HepG2 (cell line): ENCODE results near the gene TBC1D20. TPM values are rescaled to one million over a fixed set of nuclear protein-coding genes. Genes with fewer than 3 reads are reported as not detected.

Source experiments
- ASH2L ChIP-seq: fragments of 300-600, 200-600 bp; sonication (generic); IDR thresholded peaks from 2 replicates; pipeline ENCODE4 v1.7.0; 2017; ENCODE audit warnings: low read depth, mild to moderate bottlenecking, moderate library complexity, mixed read lengths, low read length; ENCODE audit not compliant: insufficient read length
- ATF7-NPFF ChIP-seq: sonication (generic); formaldehyde crosslinking; IDR thresholded peaks from 2 replicates; pipeline ENCODE4 v1.8.1; 2023; ENCODE audit warnings: mild to moderate bottlenecking, low read depth, missing genetic modification reagents, moderate library complexity
- FOXA1 ChIP-seq, 2 experiments: fragments of 450-650 bp in 1 of 2; sonication (generic) in 1 of 2; formaldehyde crosslinking in 1 of 2; IDR thresholded peaks; 2 replicates each; pipeline versions ENCODE4 v1.4.0 to v1.6.1; 2016 to 2020; ENCODE audit warnings: missing genetic modification reagents in 1 of 2
- HES4 ChIP-seq: sonication (generic); formaldehyde crosslinking; IDR thresholded peaks from 2 replicates; pipeline ENCODE4 v1.9.0; 2021; ENCODE audit warnings: mild to moderate bottlenecking, missing genetic modification reagents, borderline replicate concordance
- HMGXB3 ChIP-seq: sonication (generic); formaldehyde crosslinking; IDR thresholded peaks from 2 replicates; pipeline ENCODE4 v1.4.0; 2020; ENCODE audit warnings: missing genetic modification reagents, borderline replicate concordance
- NR1H2 ChIP-seq: sonication (generic); formaldehyde crosslinking; IDR thresholded peaks from 2 replicates; pipeline ENCODE4 v1.8.1; 2022; ENCODE audit warnings: low read depth, missing genetic modification reagents, borderline replicate concordance
- PCBP2 ChIP-seq: fragments of 200-400 bp; formaldehyde crosslinking; optimal IDR thresholded peaks from 2 replicates; pipeline ENCODE3; 2018; ENCODE audit warnings: low read length, low read depth; ENCODE audit not compliant: poor library complexity, severe bottlenecking
- REPIN1 ChIP-seq: sonication (generic); formaldehyde crosslinking; IDR thresholded peaks from 2 replicates; pipeline ENCODE4 v1.8.0; 2022; ENCODE audit warnings: missing genetic modification reagents, low read depth, mild to moderate bottlenecking, borderline replicate concordance
- RERE ChIP-seq: IDR thresholded peaks from 2 replicates; pipeline ENCODE4 v1.6.1; 2016; ENCODE audit warnings: low read depth, missing genetic modification reagents, missing compliant biosample characterization
- SAP130 ChIP-seq: IDR thresholded peaks from 2 replicates; pipeline ENCODE4 v1.6.1; 2016; ENCODE audit warnings: low read depth
- SMYD3 ChIP-seq: sonication (generic); formaldehyde crosslinking; IDR thresholded peaks from 2 replicates; pipeline ENCODE4 v1.8.1; 2023; ENCODE audit warnings: mild to moderate bottlenecking, missing genetic modification reagents
- STAG1 ChIP-seq: sonication (generic); formaldehyde crosslinking; IDR thresholded peaks from 2 replicates; pipeline ENCODE4 v1.4.0; 2020; ENCODE audit warnings: missing genetic modification reagents
- ZFP36L1 ChIP-seq: sonication (generic); formaldehyde crosslinking; IDR thresholded peaks from 2 replicates; pipeline ENCODE4 v1.8.0; 2022; ENCODE audit warnings: mild to moderate bottlenecking, missing genetic modification reagents, moderate library complexity
- ZFP90 ChIP-seq: sonication (generic); formaldehyde crosslinking; IDR thresholded peaks from 2 replicates; pipeline ENCODE4 v1.8.0; 2022; ENCODE audit warnings: missing genetic modification reagents, mild to moderate bottlenecking, inconsistent platforms, borderline replicate concordance
- ZNF503 ChIP-seq: sonication (generic); formaldehyde crosslinking; IDR thresholded peaks from 2 replicates; pipeline ENCODE4 v1.4.0; 2020; ENCODE audit warnings: missing genetic modification reagents
- ZNF782 ChIP-seq: sonication (generic); formaldehyde crosslinking; IDR thresholded peaks from 2 replicates; pipeline ENCODE4 v1.4.0; 2020; ENCODE audit warnings: missing genetic modification reagents, mild to moderate bottlenecking, borderline replicate concordance
- polyA plus RNA-seq, 8 experiments: library from polyadenylated mRNA; depleted of rRNA in 3 of 8; stranded (reverse) in 7 of 8; unstranded in 1 of 8; fragments of >200 nt; fragmentation: Illumina TruSeq in 4 of 8; extraction: Trizol in 4 of 8; gene quantifications; 2 replicates each; pipeline versions ENCODE4 v1.2.1 to v1.2.3, GENCODE V29; 2011 to 2016; ENCODE audit warnings: low read depth in 4 of 8, missing spikeins in 1 of 8, mixed read lengths in 1 of 8; ENCODE audit not compliant: insufficient read depth in 1 of 8
- total RNA-seq, 5 experiments: library from RNA; depleted of rRNA; stranded (reverse); fragments of >200 nt; fragmentation: Illumina TruSeq; extraction: Trizol; gene quantifications; 2 replicates each; pipeline ENCODE4 v1.2.3, GENCODE V29; 2016; ENCODE audit warnings: low read depth in 1 of 5

Gene TBC1D20
- total and polyA plus RNA-seq, 2 of the 13 experiments (the other 11 are each of a cell fraction or from before 2014, with no cell fraction given) = 36.6 to 47.1 TPM

GRCh38 chr20:419556-420165 lies 42.7 kb downstream of the TBC1D20 start (continued):
- TF ChIP-seq RERE (no peak), SAP130 (CRISPR knock-in tag) (no peak), HMGXB3 (CRISPR knock-in tag) (no peak), SMYD3 (no peak), FOXA1 (IDR thresholded peaks at IDR 0.05) (no peak), FOXA1 (CRISPR knock-in tag; IDR thresholded peaks at IDR 0.05) (no peak), REPIN1 (no peak), ZNF503 (CRISPR knock-in tag) (no peak), PCBP2 (no peak), STAG1 (CRISPR knock-in tag) (no peak), HES4 (CRISPR knock-in tag) (no peak), ASH2L (no peak), ZFP36L1 (CRISPR knock-in tag) (no peak), ZNF782 (CRISPR knock-in tag) (no peak), NR1H2 (CRISPR knock-in tag) (no peak), ZFP90 (CRISPR knock-in tag) (no peak), ATF7-NPFF (no peak)
